HUES6 (cell line): ENCODE data around the gene NTM.

ENCODE experiments used
- H3K27ac ChIP-seq: 2 replicates; pipeline ENCODE4 v1.7.0; 2013; ENCODE audit warnings: low read depth, mild to moderate bottlenecking, low read length, inconsistent platforms
- H3K27me3 ChIP-seq: 2 replicates; pipeline ENCODE4 v1.6.1; 2013; ENCODE audit warnings: low read length; ENCODE audit not compliant: control insufficient read depth, insufficient read depth
- H3K36me3 ChIP-seq: 2 replicates; pipeline ENCODE4 v1.6.1; 2013; ENCODE audit warnings: low read length; ENCODE audit not compliant: control insufficient read depth, insufficient read depth
- H3K4me1 ChIP-seq: 2 replicates; pipeline ENCODE4 v1.6.1; 2013; ENCODE audit warnings: low read length; ENCODE audit not compliant: control insufficient read depth, insufficient read depth
- H3K4me3 ChIP-seq: 2 replicates; pipeline ENCODE4 v1.5.1; 2013; ENCODE audit warnings: low read depth, low read length
- H3K9ac ChIP-seq: one replicate; pipeline ENCODE4 v1.6.1; 2013; ENCODE audit warnings: mild to moderate bottlenecking, low read length
- H3K9me3 ChIP-seq: 2 replicates; pipeline ENCODE4 v1.6.1; 2013; ENCODE audit warnings: low read depth, low read length; ENCODE audit not compliant: control insufficient read depth, insufficient read depth

The NTM gene

GRCh38 chr11:131938351-131938751 is 567.9 kb downstream of the NTM start:
- no peak overlapping the region for H3K9ac ChIP-seq
- no peaks in the 10 kb centered on the region for H3K27me3 ChIP-seq
- H3K27ac ChIP-seq = no peak overlapping the region
- H3K4me1 ChIP-seq = peaks cover 4% of the 10 kb centered on the region; the same call in 1 of the 2 replicates
- no peaks in the 10 kb centered on the region for H3K9me3 ChIP-seq
- no peak overlapping the region for H3K4me3 ChIP-seq
- no peaks in the 10 kb centered on the region for H3K36me3 ChIP-seq

- H3K36me3 ChIP-seq = no peaks in the 10 kb centered on the region
- H3K4me3 ChIP-seq = no peak overlapping the region
- no peaks in the 10 kb centered on the region for H3K9me3 ChIP-seq
- no peak overlapping the region for H3K9ac ChIP-seq
- H3K27me3 ChIP-seq = no peaks in the 10 kb centered on the region
- peaks cover 4% of the 10 kb centered on the region; the same call in 1 of the 2 replicates for H3K4me1 ChIP-seq
- no peak overlapping the region for H3K27ac ChIP-seq
These were observed 569.7 kb downstream of the NTM start for GRCh38 chr11:131940126-131940525.

DNA sequence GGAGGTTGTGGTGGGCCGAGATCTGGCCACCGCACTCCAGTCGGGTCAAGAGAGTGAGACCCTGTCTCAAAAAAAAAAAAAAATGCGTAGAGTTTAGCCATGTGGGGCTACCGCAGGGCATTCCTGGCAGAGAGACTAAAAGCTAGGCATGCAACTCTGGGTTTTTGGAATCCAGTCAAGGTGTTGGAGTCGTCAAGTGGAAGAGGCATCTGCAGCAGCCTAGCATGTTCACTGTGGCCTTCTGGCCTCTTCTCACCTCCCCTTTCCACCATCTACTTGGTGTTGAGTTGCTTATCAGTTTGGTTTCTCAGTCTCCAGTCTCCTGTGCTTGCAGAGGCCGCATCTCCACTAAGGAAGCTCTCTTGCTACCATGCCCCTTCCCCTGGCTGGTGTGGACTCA is 572.5 kb downstream of the NTM start:
- H3K27me3 ChIP-seq = no peaks in the 10 kb centered on the region
- no peak overlapping the region for H3K4me3 ChIP-seq
- no peaks in the 10 kb centered on the region for H3K36me3 ChIP-seq
- H3K9ac ChIP-seq = no peak overlapping the region
- no peak overlapping the region for H3K27ac ChIP-seq
- H3K9me3 ChIP-seq = no peaks in the 10 kb centered on the region
- H3K4me1 ChIP-seq = peaks cover 4% of the 10 kb centered on the region; the same call in 1 of the 2 replicates

- Histone ChIP-seq H3K9me3 (no peaks in the 10 kb centered on the region), H3K27me3 (no peaks in the 10 kb centered on the region), H3K36me3 (no peaks in the 10 kb centered on the region), H3K4me3 (no peak overlapping the region), H3K4me1 (peaks cover 1% of the 10 kb centered on the region; the same call in 1 of the 2 replicates), H3K9ac (no peak overlapping the region), H3K27ac (no peak overlapping the region)
These were observed 572.9 kb downstream of the NTM start for GRCh38 chr11:131943295-131943694.

- H3K4me1 ChIP-seq = no peaks in the 10 kb centered on the region
- H3K4me3 ChIP-seq = no peak overlapping the region
- H3K36me3 ChIP-seq = no peaks in the 10 kb centered on the region
- H3K9ac ChIP-seq = no peak overlapping the region
- H3K27me3 ChIP-seq = no peaks in the 10 kb centered on the region
- no peaks in the 10 kb centered on the region for H3K9me3 ChIP-seq
- H3K27ac ChIP-seq = no peak overlapping the region
These were observed 574.3 kb downstream of the NTM start for GRCh38 chr11:131944736-131945135.

- Histone ChIP-seq H3K27me3 (no peaks in the 10 kb centered on the region), H3K9ac (no peak overlapping the region), H3K27ac (no peak overlapping the region), H3K4me1 (no peaks in the 10 kb centered on the region), H3K36me3 (no peaks in the 10 kb centered on the region), H3K4me3 (no peak overlapping the region), H3K9me3 (no peaks in the 10 kb centered on the region)
These were observed 575.3 kb downstream of the NTM start for GRCh38 chr11:131945706-131946105.

GRCh38 chr11:131947511-131947910 is 577.1 kb downstream of the NTM start:
- H3K36me3 ChIP-seq = no peaks in the 10 kb centered on the region
- no peaks in the 10 kb centered on the region for H3K27me3 ChIP-seq
- no peaks in the 10 kb centered on the region for H3K4me1 ChIP-seq
- no peak overlapping the region for H3K4me3 ChIP-seq
- H3K27ac ChIP-seq = no peak overlapping the region
- H3K9me3 ChIP-seq = no peaks in the 10 kb centered on the region
- no peak overlapping the region for H3K9ac ChIP-seq

DNA sequence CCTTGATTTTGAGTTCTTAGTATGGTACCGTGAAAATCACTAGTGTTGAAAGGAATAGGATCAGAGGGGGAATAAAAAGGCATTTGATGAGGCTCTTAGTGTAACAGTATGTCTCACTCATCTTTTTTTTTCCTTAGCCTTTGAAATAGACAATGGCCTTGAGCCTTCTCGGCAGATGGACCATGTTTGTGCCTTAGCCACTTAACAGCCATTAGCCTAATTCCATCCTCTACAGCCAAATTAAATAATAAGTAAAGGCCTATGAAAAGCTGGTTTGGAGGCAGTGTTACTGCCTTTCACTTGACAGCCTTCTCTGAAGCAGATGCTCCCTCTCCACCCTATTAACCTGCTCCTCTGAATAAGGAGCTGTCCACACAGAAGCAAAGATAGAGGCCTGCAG is 580.7 kb downstream of the NTM start:
- Histone ChIP-seq H3K36me3 (no peaks in the 10 kb centered on the region), H3K27ac (no peak overlapping the region), H3K4me1 (peaks cover 10% of the 10 kb centered on the region)

DNA sequence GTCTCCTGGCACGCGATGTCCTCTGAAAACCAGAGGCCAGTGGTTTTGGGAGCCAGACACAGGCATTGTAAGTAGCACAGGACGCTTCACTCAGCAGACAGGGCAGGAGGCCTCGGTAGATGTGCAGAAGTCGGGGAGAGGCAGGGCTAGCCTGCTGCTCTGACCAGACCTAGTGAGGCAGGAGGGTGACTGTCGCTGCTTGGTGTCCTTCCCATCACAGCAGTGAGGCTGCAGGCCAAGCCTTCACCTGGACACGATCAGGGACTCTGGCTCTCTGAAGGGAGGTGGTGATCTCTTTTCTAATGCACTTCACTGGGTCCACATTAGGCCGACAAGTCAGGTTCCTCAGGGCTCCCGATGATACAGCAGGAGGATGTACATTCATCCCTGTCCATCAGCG is 583.7 kb downstream of the NTM start:
- Histone ChIP-seq H3K27me3 (no peaks in the 10 kb centered on the region), H3K4me1 (peaks cover 12% of the 10 kb centered on the region), H3K27ac (no peak overlapping the region), H3K36me3 (no peaks in the 10 kb centered on the region), H3K9me3 (no peaks in the 10 kb centered on the region), H3K9ac (no peak overlapping the region), H3K4me3 (no peak overlapping the region)

More for the DNA sequence above, 580.7 kb downstream of the NTM start:
- H3K4me3 ChIP-seq = no peak overlapping the region
- H3K9ac ChIP-seq = no peak overlapping the region
- H3K27me3 ChIP-seq = no peaks in the 10 kb centered on the region
- H3K9me3 ChIP-seq = no peaks in the 10 kb centered on the region

GRCh38 chr11:131955904-131956303 is 585.5 kb downstream of the NTM start:
- H3K9me3 ChIP-seq = no peaks in the 10 kb centered on the region
- no peaks in the 10 kb centered on the region for H3K27me3 ChIP-seq

DNA sequence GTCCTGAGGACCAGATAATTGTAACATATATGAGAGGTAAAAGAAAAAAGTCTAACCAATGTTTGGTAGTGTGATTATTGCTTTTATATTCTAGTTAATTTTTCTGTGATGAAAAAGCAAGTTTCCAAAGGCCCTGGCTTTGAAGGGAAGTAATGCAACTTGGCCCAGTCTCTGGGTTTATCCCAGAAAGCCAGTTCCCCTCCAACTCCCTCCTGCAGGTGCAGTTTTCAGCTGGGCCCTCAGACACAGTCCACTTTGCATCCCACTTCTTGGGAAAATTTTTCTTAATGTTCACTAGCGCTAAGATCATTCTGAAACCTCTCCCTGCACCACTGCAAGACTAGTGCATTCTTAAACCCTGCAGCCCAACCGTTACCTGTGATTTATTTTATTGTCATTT is 586.8 kb downstream of the NTM start:
- Histone ChIP-seq H3K9me3 (no peaks in the 10 kb centered on the region), H3K4me3 (no peak overlapping the region), H3K9ac (no peak overlapping the region), H3K4me1 (peaks cover 12% of the 10 kb centered on the region), H3K27ac (no peak overlapping the region), H3K36me3 (no peaks in the 10 kb centered on the region), H3K27me3 (no peaks in the 10 kb centered on the region)

More at GRCh38 chr11:131955904-131956303, 585.5 kb downstream of the NTM start:
- Histone ChIP-seq H3K36me3 (no peaks in the 10 kb centered on the region), H3K9ac (no peak overlapping the region), H3K4me3 (no peak overlapping the region), H3K4me1 (peaks cover 12% of the 10 kb centered on the region), H3K27ac (no peak overlapping the region)

- Histone ChIP-seq H3K4me1 (peaks cover 12% of the 10 kb centered on the region), H3K4me3 (no peak overlapping the region), H3K9ac (no peak overlapping the region), H3K27ac (no peak overlapping the region), H3K27me3 (no peaks in the 10 kb centered on the region), H3K9me3 (no peaks in the 10 kb centered on the region), H3K36me3 (no peaks in the 10 kb centered on the region)
These were observed 587.5 kb downstream of the NTM start for GRCh38 chr11:131957875-131958274.
